Tibial artery (tissue), 4 donors: ENCODE data around the gene PRF1.

Experiments used
- DNase-seq, 2 donors: peaks; one replicate each; pipeline ENCODE4 v3.0.0-alpha.2; 2019
- H3K27ac ChIP-seq, 2 donors: fragments of 200-600 bp; sonication (generic) in 1 of 2; 1 replicate in 1 of 2; 2 replicates in 1 of 2; pipeline ENCODE4 v1.5.1; 2018 to 2019; ENCODE audit warnings: mild to moderate bottlenecking in 1 of 2
- H3K27me3 ChIP-seq, 2 donors: fragments of 200-600 bp; sonication (generic) in 1 of 2; one replicate each; pipeline versions ENCODE4 v1.5.1 to v1.6.0; 2016 to 2019
- H3K36me3 ChIP-seq, 3 donors: fragments of 200-600 bp; sonication (generic) in 2 of 3; one replicate each; pipeline ENCODE4 v1.5.1; 2016 to 2019; ENCODE audit warnings: mild to moderate bottlenecking in 2 of 3
- H3K4me1 ChIP-seq, 4 donors: fragments of 200-600 bp; sonication (generic) in 2 of 4; 1 replicate in 3 of 4; 2 replicates in 1 of 4; pipeline ENCODE4 v1.5.1; 2016 to 2019
- H3K4me3 ChIP-seq, 2 donors: fragments of 200-600 bp; sonication (generic) in 1 of 2; 1 replicate in 1 of 2; 2 replicates in 1 of 2; pipeline ENCODE4 v1.5.1; 2018 to 2019; ENCODE audit warnings: mild to moderate bottlenecking in 2 of 2
- H3K9me3 ChIP-seq, 3 donors: fragments of 200-600 bp; sonication (generic) in 1 of 3; one replicate each; pipeline ENCODE4 v1.5.1; 2016 to 2019
- CTCF ChIP-seq, 2 experiments: fragments of 200-600 bp in 1 of 2; fragments of 450-650 bp in 1 of 2; IDR thresholded peaks; one replicate each; pipeline ENCODE4 v1.5.1; 2017 to 2019; ENCODE audit warnings: antibody characterized with exemption in 2 of 2, mild to moderate bottlenecking in 1 of 2, moderate library complexity in 1 of 2
- intact Hi-C: fragments of 100-400 bp; cut with DNase I; formaldehyde crosslinking; loops from one replicate; pipeline ENCODE4 v1.15.0; 2023; ENCODE audit warnings: low total_unique reads

PRF1 gene

DNA sequence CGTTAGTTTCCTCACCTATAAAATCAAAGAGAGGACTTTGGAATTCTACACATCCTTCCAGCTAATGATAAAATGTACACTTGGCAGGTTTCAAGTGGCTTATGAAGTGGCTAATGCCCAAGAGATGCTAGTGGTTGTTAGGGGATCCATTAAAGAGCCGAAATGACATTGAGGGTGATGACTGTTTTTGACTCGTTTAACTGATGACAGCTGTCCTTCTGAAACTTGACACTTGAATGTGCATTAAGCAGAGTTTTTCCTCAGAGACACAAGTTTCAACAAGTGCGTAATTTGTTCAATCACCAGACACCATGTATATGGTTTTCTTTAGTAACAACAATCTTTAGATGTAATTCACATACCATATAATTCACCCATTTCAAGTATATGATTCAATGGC lies 1.6 kb upstream of the PRF1 start:
- intact Hi-C loops, result no loop called here
- H3K27ac ChIP-seq, result no peak overlapping the region

GRCh38 chr10:70603449-70603801 lies 884 bp upstream of the PRF1 start:
- intact Hi-C loops, result no loop called here
- no peaks in the 10 kb centered on the region for H3K9me3 ChIP-seq
- no peak for TF ChIP-seq CTCF (IDR thresholded peaks at IDR 0.05)
- H3K36me3 ChIP-seq, result no peaks in the 10 kb centered on the region
- no peaks in the 10 kb centered on the region for H3K27me3 ChIP-seq
- H3K4me3 ChIP-seq, result no peak overlapping the region
- DNase-seq, result no peak
- no peak overlapping the region for H3K27ac ChIP-seq
- H3K4me1 ChIP-seq, result no peaks in the 10 kb centered on the region

More for the DNA sequence above, 1.6 kb upstream of the PRF1 start:
- no peaks in the 10 kb centered on the region for H3K27me3 ChIP-seq
- no peak overlapping the region for H3K4me3 ChIP-seq
- no peaks in the 10 kb centered on the region for H3K9me3 ChIP-seq
- no peaks in the 10 kb centered on the region for H3K36me3 ChIP-seq
- DNase-seq, result no peak
- no peak for TF ChIP-seq CTCF (IDR thresholded peaks at IDR 0.05)
- no peaks in the 10 kb centered on the region for H3K4me1 ChIP-seq

GRCh38 chr10:70601746-70602145 lies 795 bp downstream of the PRF1 start:
- DNase-seq, result no peak
- Histone ChIP-seq H3K4me1 (no peaks in the 10 kb centered on the region), H3K27ac (no peak overlapping the region), H3K27me3 (no peaks in the 10 kb centered on the region), H3K4me3 (no peak overlapping the region), H3K9me3 (no peaks in the 10 kb centered on the region), H3K36me3 (no peaks in the 10 kb centered on the region)
- TF ChIP-seq CTCF (IDR thresholded peaks at IDR 0.05), result no peak
- intact Hi-C loops, result no loop called here

GRCh38 chr10:70600512-70601395 lies 1.8 kb downstream of the PRF1 start:
- DNase-seq, result no peak
- no peaks in the 10 kb centered on the region for H3K9me3 ChIP-seq
- H3K36me3 ChIP-seq, result no peaks in the 10 kb centered on the region
- H3K27me3 ChIP-seq, result no peaks in the 10 kb centered on the region
- no peaks in the 10 kb centered on the region for H3K4me1 ChIP-seq
- no peak overlapping the region for H3K4me3 ChIP-seq
- no peak overlapping the region for H3K27ac ChIP-seq
- intact Hi-C loops, result no loop called here
- no peak for TF ChIP-seq CTCF (IDR thresholded peaks at IDR 0.05)

GRCh38 chr10:70599791-70600190 lies 2.8 kb downstream of the PRF1 start:
- H3K36me3 ChIP-seq, result no peaks in the 10 kb centered on the region
- no peak for DNase-seq
- no peak overlapping the region for H3K4me3 ChIP-seq
- H3K4me1 ChIP-seq, result no peaks in the 10 kb centered on the region
- H3K27me3 ChIP-seq, result no peaks in the 10 kb centered on the region
- H3K27ac ChIP-seq, result no peak overlapping the region
- no peaks in the 10 kb centered on the region for H3K9me3 ChIP-seq
- intact Hi-C loops, result no loop called here
- TF ChIP-seq CTCF (IDR thresholded peaks at IDR 0.05), result no peak
